Measurements from ENCODE around the gene MDFIC2.

GRCh38 chr3:70298385-70298784, 14.1 kb downstream of the MDFIC2 start:
- TF ChIP-seq SUZ12 (IDR thresholded peaks at IDR 0.05; ENCODE audit: extremely low read depth, insufficient read depth, insufficient read length): no peak
- TF ChIP-seq ZNF274 (IDR thresholded peaks at IDR 0.05; ENCODE audit: low read depth, low read length): no peak
- no peak for TF ChIP-seq YY1 (IDR thresholded peaks at IDR 0.05; ENCODE audit: insufficient read depth, insufficient read length)
